OCI-LY3 (cell line): ENCODE data around the gene LUC7L3.

Source experiments
- H2AFZ ChIP-seq: fragments of 200-600, 300-600 bp; shearing (Covaris generic); 2 replicates; pipeline ENCODE4 v1.6.0; 2014; ENCODE audit warnings: antibody characterized with exemption, low read depth, low read length
- H3K27ac ChIP-seq: fragments of 200-600, 300-600 bp; sonication (generic); 2 replicates; pipeline ENCODE4 v1.5.1; 2014; ENCODE audit warnings: mild to moderate bottlenecking, low read length, moderate library complexity, mixed read lengths
- H3K27me3 ChIP-seq: fragments of 200-600, 300-600 bp; sonication (generic); 2 replicates; pipeline ENCODE4 v1.6.1; 2014; ENCODE audit warnings: low read depth, low read length, mixed read lengths
- H3K36me3 ChIP-seq: fragments of 200-600, 300-600 bp; sonication (generic); replicated peaks from 2 replicates; pipeline ENCODE3; 2014; ENCODE audit warnings: low read depth, low read length, mixed read lengths
- H3K4me1 ChIP-seq: fragments of 300-600, 200-600 bp; sonication (generic); 2 replicates; pipeline ENCODE4 v1.6.1; 2014; ENCODE audit warnings: low read length, mixed read lengths
- H3K4me2 ChIP-seq: fragments of 200-600, 300-600 bp; sonication (generic); 2 replicates; pipeline ENCODE4 v1.6.1; 2014; ENCODE audit warnings: low read length, mixed read lengths
- H3K4me3 ChIP-seq: fragments of 300-600, 200-600 bp; sonication (generic); 2 replicates; pipeline ENCODE4 v1.5.1; 2014; ENCODE audit warnings: antibody characterized with exemption, mild to moderate bottlenecking, low read length, moderate library complexity
- H3K79me2 ChIP-seq: fragments of 300-600, 200-600 bp; shearing (Covaris generic); 2 replicates; pipeline ENCODE4 v1.6.1; 2014; ENCODE audit warnings: mild to moderate bottlenecking, low read length, mixed read lengths
- H3K9ac ChIP-seq: fragments of 300-600, 200-600 bp; shearing (Covaris generic); 2 replicates; pipeline ENCODE4 v1.6.0; 2014; ENCODE audit warnings: mild to moderate bottlenecking, low read length, moderate library complexity
- H3K9me3 ChIP-seq: fragments of 200-600, 300-600 bp; shearing (Covaris generic); 2 replicates; pipeline ENCODE4 v1.6.1; 2014; ENCODE audit warnings: low read length, mixed read lengths; ENCODE audit not compliant: insufficient read depth
- H4K20me1 ChIP-seq: fragments of 200-600, 300-600 bp; sonication (generic); 2 replicates; pipeline ENCODE4 v1.6.1; 2016; ENCODE audit warnings: low read length, mixed read lengths; ENCODE audit not compliant: insufficient read depth
- CTCF ChIP-seq: fragments of 200-600, 300-600 bp; sonication (generic); IDR thresholded peaks from 2 replicates; pipeline ENCODE4 v1.5.1; 2014; ENCODE audit warnings: antibody characterized with exemption, low read length, low read depth
- EZH2phosphoT487 ChIP-seq: fragments of 200-600 bp; shearing (Covaris generic); IDR thresholded peaks from 2 replicates; pipeline ENCODE4 v1.6.1; 2018; ENCODE audit warnings: antibody characterized with exemption, mixed run types, low read depth

Gene LUC7L3

DNA sequence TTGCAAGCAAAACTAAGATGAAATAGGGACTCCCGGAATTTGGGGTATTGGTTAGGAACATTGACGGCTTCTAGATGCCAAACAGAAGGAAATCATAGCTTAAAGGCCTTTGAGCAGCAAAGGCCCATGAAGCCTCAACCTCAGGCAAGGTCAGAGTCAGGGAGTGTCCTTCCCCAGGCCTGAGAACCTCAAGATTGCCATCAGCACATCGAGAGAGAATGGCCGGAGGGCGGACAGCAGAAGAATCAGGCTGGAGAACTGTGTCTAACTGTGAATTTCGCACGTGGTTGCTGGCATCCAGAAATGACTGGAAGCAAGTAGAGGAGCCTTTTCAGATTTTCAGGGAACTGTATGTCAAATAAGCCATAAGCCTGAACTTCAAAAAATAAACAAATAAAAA lies 72.7 kb downstream of the LUC7L3 start:
- Histone ChIP-seq H3K9ac (no peak overlapping the region), H3K36me3 (no peaks in the 10 kb centered on the region), H3K4me3 (no peak overlapping the region), H3K9me3 (no peaks in the 10 kb centered on the region), H3K27me3 (no peaks in the 10 kb centered on the region), H3K79me2 (no peaks in the 10 kb centered on the region), H3K27ac (no peak overlapping the region), H3K4me2 (no peak overlapping the region), H2AFZ (no peak overlapping the region), H4K20me1 (no peaks in the 10 kb centered on the region), H3K4me1 (no peaks in the 10 kb centered on the region)
- TF ChIP-seq EZH2phosphoT487 (no peak), CTCF (no peak)

GRCh38 chr17:50793007-50793406 lies 73.6 kb downstream of the LUC7L3 start:
- H3K4me3 ChIP-seq: no peak overlapping the region
- H3K36me3 ChIP-seq: no peaks in the 10 kb centered on the region
- no peak overlapping the region for H3K27ac ChIP-seq
- no peaks in the 10 kb centered on the region for H3K9me3 ChIP-seq
- H3K4me2 ChIP-seq: no peak overlapping the region
- H3K9ac ChIP-seq: no peak overlapping the region
- no peak overlapping the region for H2AFZ ChIP-seq
- no peaks in the 10 kb centered on the region for H3K27me3 ChIP-seq
- no peaks in the 10 kb centered on the region for H4K20me1 ChIP-seq
- no peaks in the 10 kb centered on the region for H3K4me1 ChIP-seq
- no peaks in the 10 kb centered on the region for H3K79me2 ChIP-seq
- TF ChIP-seq EZH2phosphoT487 (no peak), CTCF (no peak)

DNA sequence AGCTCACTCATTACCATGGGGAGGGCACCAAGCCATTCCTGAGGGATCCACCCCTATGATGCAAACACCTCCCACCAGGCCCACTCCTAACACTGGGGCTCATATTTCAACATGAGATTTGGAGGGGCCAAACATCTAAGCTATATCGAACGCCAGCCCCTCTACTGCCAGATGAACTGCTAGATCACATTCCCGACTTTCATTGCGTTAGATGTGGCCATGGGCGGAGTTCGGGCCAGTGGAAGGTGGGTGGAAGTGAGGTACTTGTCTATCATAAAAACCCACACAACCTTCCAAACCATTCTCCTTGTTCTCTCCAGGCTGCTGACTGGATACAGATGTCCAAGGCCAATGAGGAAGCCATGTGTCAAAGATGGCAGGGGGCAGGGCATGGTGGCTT lies 75.0 kb downstream of the LUC7L3 start:
- H4K20me1 ChIP-seq: no peaks in the 10 kb centered on the region
- no peak overlapping the region for H3K4me2 ChIP-seq
- no peaks in the 10 kb centered on the region for H3K9me3 ChIP-seq
- TF ChIP-seq CTCF (no peak), EZH2phosphoT487 (no peak)
- no peaks in the 10 kb centered on the region for H3K36me3 ChIP-seq
- no peak overlapping the region for H3K27ac ChIP-seq
- H3K4me1 ChIP-seq: no peaks in the 10 kb centered on the region
- H3K9ac ChIP-seq: no peak overlapping the region
- no peaks in the 10 kb centered on the region for H3K27me3 ChIP-seq
- H3K4me3 ChIP-seq: no peak overlapping the region
- no peak overlapping the region for H2AFZ ChIP-seq
- no peaks in the 10 kb centered on the region for H3K79me2 ChIP-seq

DNA sequence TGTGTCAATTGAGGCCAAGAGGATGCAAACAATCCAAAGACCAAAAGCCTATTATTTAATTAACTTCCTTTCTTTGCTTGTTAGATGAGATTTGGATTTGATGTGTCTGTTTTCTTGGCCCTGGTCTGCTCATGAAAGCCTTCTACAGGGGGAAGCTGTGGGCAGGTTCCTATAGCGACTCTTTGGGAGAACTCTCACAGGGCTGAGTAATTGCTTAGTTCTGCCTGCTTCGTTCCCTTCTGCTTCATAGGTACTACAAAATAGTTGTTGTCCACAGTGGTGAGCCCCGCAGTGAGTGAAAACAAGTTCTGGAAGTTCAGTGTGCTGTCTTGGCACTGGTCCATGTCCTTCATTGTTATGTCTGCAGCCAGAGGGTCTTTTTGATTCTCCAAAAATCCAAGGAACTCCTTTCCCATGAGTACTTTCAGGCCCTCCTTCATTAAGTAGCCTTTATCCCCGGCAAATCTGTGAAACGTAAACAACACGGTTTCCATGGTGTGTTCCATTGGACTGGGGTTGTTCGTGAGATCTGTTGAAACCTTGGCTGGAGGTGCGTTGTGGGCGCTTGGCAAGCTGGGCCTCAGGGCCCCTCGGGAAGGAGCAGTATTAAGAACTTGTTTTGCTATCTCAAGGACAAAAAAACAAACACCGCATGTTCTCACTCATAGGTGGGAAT lies 77.9 kb downstream of the LUC7L3 start:
- Histone ChIP-seq H3K9me3 (no peaks in the 10 kb centered on the region), H3K4me1 (no peaks in the 10 kb centered on the region), H3K4me2 (no peak overlapping the region), H3K36me3 (no peaks in the 10 kb centered on the region), H4K20me1 (no peaks in the 10 kb centered on the region), H3K27me3 (no peaks in the 10 kb centered on the region), H2AFZ (no peak overlapping the region), H3K79me2 (no peaks in the 10 kb centered on the region), H3K9ac (no peak overlapping the region), H3K4me3 (no peak overlapping the region), H3K27ac (no peak overlapping the region)
- TF ChIP-seq EZH2phosphoT487 (no peak), CTCF (no peak)
